Measurements from ENCODE around the gene MAP4K1.

The MAP4K1 gene

DNA sequence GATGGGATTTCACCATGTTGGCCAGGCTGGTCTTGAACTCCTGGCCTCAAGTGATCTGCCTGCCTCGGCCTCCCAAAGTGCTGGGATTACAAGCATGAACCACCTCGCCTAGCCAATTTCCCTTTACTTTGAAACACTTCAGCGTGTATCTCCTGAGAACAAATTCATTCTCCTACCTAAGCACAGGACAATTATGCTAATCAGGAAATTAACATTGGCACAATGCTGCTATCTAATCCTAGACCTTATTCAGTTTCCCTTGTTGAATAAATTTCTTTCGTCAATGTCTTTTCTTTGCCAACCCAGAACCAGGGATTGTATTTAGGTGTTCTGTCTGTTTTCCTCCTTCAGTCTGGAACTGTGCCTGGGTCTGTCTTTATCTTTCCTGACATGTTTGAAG lies 67.8 kb downstream of the MAP4K1 start:
- TF ChIP-seq, protein P1, sequence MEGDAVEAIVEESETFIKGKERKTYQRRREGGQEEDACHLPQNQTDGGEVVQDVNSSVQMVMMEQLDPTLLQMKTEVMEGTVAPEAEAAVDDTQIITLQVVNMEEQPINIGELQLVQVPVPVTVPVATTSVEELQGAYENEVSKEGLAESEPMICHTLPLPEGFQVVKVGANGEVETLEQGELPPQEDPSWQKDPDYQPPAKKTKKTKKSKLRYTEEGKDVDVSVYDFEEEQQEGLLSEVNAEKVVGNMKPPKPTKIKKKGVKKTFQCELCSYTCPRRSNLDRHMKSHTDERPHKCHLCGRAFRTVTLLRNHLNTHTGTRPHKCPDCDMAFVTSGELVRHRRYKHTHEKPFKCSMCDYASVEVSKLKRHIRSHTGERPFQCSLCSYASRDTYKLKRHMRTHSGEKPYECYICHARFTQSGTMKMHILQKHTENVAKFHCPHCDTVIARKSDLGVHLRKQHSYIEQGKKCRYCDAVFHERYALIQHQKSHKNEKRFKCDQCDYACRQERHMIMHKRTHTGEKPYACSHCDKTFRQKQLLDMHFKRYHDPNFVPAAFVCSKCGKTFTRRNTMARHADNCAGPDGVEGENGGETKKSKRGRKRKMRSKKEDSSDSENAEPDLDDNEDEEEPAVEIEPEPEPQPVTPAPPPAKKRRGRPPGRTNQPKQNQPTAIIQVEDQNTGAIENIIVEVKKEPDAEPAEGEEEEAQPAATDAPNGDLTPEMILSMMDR (conservative IDR thresholded peaks at IDR 0.05; ENCODE audit: low read length): no peak
- no peak overlapping the region for H3K4me3 ChIP-seq (ENCODE audit: low read length)
- no peak for DNase-seq (ENCODE audit: low read depth)

DNA sequence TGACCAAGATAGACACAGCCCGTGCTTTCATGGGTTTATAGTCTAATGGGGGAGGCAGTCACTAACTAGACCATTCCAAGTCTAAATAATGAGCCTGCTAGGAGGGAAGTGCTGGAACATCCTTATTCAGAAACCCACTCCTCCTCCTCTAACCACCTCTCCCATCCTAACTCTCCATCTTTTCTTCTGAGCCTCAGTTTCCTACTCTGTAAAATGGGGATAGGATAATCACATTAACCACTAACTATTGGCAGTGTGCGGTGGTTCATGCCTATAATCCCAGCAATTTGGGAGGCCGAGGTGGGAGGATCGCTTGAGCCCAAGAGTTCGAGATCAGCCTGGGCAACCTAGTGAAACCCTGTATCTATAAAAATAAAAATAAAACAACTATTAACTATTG lies 68.7 kb downstream of the MAP4K1 start:
- TF ChIP-seq, protein P1 (conservative IDR thresholded peaks at IDR 0.05; ENCODE audit: low read length): no peak
- no peak overlapping the region for H3K4me3 ChIP-seq (ENCODE audit: low read length)
- no peak for DNase-seq (ENCODE audit: low read depth)

DNA sequence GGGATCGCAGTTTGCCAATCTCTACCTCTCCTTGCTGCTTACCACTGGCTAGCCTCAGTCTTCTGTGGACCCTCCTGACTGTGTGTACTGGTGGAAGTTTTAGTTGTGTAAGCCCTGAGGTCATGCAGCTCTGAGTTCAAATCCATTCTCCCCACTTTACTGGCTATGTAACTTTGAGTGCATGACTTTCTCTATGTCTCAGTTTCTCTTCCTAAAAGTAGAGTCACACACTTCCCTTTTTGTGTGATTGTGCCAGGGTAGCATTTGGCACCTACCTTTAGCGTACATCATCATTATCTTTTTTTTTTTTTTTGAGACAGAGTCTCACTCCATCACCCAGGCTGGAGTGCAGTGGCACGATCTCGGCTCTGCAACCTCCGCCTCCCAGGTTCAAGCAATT lies 70.3 kb downstream of the MAP4K1 start:
- DNase-seq (ENCODE audit: low read depth): no peak
- TF ChIP-seq, protein P1 (conservative IDR thresholded peaks at IDR 0.05; ENCODE audit: low read length): no peak
- no peak overlapping the region for H3K4me3 ChIP-seq (ENCODE audit: low read length)

DNA sequence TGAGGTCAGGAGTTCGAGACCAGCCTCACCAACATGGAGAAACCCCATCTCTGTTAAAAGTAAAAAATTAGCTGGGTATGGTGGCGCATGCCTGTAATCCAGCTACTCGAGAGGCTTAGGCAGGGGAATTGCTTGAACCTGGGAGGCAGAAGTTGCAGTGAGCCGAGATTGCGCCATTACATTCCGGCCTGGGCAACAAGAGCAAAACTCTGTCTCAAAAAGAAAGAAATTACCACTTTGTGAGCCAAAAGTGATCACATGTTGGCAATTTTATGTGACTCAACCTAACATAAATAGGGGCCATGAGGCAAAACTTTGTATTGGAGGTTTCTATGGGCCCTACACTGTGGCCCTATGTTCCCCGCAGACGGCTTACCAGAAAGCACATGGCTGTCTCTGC lies 72.2 kb downstream of the MAP4K1 start:
- DNase-seq (ENCODE audit: low read depth): peak; percentile 47
- H3K4me3 ChIP-seq (ENCODE audit: low read length): no peak overlapping the region
- TF ChIP-seq, protein P1 (conservative IDR thresholded peaks at IDR 0.05; ENCODE audit: low read length): no peak

DNA sequence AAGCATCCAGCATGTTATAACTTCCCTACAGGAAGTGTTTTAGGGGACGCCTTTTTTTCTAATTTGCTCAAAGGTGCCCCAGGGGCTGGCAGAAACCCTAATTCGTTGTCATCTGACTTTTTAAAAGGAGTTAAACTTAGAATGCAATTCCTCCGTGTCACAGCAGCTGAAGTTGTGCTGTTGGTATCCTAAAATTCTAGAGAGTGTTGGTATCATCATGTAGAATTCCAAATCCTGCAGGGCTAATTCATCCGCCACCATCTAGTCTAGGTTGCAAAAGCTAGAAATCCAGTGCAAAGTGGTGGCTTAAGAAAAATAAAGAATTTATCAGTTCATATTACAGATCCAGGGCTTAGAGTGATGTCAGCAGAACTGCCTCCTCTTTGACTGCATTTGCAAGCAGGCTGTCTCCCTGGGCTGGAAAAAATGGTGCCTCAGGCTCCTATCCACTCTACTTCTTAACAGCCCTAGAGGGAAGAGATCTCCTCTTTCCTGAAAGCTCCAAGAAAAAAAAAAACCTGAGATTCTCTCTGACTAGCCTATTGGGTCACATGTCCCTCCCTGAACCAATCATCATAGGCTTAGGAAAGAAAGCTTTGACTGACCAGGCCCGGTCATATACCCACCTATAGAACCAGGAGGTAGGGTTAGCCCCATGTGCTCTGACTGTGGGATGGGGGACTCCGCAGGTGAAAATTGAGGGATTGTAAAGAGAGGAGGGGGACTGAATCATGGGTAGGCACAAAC lies 73.0 kb downstream of the MAP4K1 start:
- no peak overlapping the region for H3K4me3 ChIP-seq (ENCODE audit: low read length)
- TF ChIP-seq, protein P1 (conservative IDR thresholded peaks at IDR 0.05; ENCODE audit: low read length): no peak; the same call in 1 of the 2 replicates
- no peak for DNase-seq (ENCODE audit: low read depth)

DNA sequence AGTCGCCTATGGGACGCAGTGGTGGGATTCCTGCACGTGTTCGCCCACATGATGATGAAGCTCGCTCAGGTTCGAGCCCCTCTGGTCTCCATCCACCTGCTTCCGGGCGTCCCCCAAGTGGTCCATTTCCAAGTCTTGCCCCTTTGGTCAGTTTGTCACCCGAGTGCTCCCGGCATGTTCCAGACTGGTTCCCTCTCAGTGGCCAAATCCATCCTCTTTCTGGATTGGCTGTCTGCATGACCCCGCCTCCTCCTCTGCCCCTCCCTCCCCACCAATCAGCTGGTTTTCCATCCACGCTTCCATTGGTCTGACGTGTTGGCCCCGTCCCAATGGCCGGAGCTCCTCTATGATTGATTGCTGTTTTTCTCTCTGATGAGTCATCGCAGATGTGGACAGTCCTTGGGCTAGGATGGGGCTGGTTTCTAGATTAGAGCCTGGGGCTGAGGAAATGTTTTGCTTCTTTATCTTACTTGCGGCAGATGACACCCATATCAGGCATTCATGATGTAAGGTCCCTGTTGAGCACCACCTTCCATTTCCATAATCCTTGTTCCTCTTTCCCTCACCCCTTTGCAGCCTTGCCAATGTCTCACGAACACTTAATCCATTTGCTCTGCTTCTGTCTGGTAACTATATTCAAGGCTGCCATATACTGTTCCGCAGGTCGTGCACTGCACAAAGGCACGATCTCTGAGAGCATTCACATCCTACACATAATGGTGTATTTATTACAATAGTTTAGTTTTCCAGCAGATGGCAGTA lies 73.8 kb downstream of the MAP4K1 start:
- peak overlapping the region; percentile 37 for H3K4me3 ChIP-seq (ENCODE audit: low read length)
- DNase-seq (ENCODE audit: low read depth): peak; percentile 76
- TF ChIP-seq, protein P1 (conservative IDR thresholded peaks at IDR 0.05; ENCODE audit: low read length): peak; percentile 70; the same call in 1 of the 2 replicates

Data from AG10803 (cell line).